A673 (cell line): Measurements from ENCODE around the gene RBM5. TPM values are rescaled to one million over a fixed set of nuclear protein-coding genes. Genes with fewer than 3 reads are reported as not detected.

Source experiments
- BruUV-seq: library from RNA; stranded (reverse); fragments of 400-500 nt; replicated peaks from 2 replicates; lab custom pipeline; 2021; lab: Mats Ljungman, UMichigan
- CTCF ChIA-PET: fragments of 300-600 bp; sonication (Branson Sonifier 250); formaldehyde crosslinking; loops from one replicate; lab custom pipeline; 2022; ENCODE audit warnings: antibody characterized with exemption; lab: Charles Lee
- POLR2A ChIA-PET: fragments of 300-600 bp; sonication (Branson Sonifier 250); formaldehyde crosslinking; loops from one replicate; lab custom pipeline; 2022; ENCODE audit warnings: antibody characterized with exemption; ENCODE audit not compliant: low non-redundant PET; lab: Charles Lee
- DNase-seq: peaks from one replicate; pipeline ENCODE4 v3.0.0-alpha.2; 2015; ENCODE audit warnings: low spot score
- H3K27ac ChIP-seq: fragments of 200-600 bp; sonication (generic); 2 replicates; pipeline ENCODE4 v1.5.1; 2016; ENCODE audit warnings: mixed run types, low read depth, mild to moderate bottlenecking, mixed read lengths, antibody characterized with exemption, low read length; ENCODE audit not compliant: poor library complexity, severe bottlenecking
- H3K27me3 ChIP-seq: fragments of 200-600 bp; sonication (generic); replicated peaks from 2 replicates; pipeline ENCODE4 v1.6.1; 2017; ENCODE audit warnings: mixed run types, low read depth, mild to moderate bottlenecking, mixed read lengths, antibody characterized with exemption, low read length; ENCODE audit not compliant: insufficient read depth, poor library complexity
- H3K36me3 ChIP-seq: fragments of 200-600 bp; sonication (generic); 2 replicates; pipeline ENCODE4 v1.6.1; 2016; ENCODE audit warnings: mixed run types, mild to moderate bottlenecking, mixed read lengths, antibody characterized with exemption, low read length; ENCODE audit not compliant: insufficient read depth, poor library complexity, severe bottlenecking
- H3K4me1 ChIP-seq: fragments of 200-600 bp; sonication (generic); 2 replicates; pipeline ENCODE4 v1.6.1; 2017; ENCODE audit warnings: mixed run types, mild to moderate bottlenecking, mixed read lengths, antibody characterized with exemption, low read length; ENCODE audit not compliant: insufficient read depth, poor library complexity, severe bottlenecking
- H3K4me3 ChIP-seq: fragments of 200-600 bp; sonication (generic); 2 replicates; pipeline ENCODE4 v1.5.1; 2016; ENCODE audit warnings: low read depth, mixed run types, mild to moderate bottlenecking, mixed read lengths, low read length; ENCODE audit not compliant: poor library complexity, severe bottlenecking
- H3K9me3 ChIP-seq: fragments of 200-600 bp; sonication (generic); 2 replicates; pipeline ENCODE4 v1.6.1; 2016; ENCODE audit warnings: mixed run types, low read depth, mild to moderate bottlenecking, mixed read lengths, antibody characterized with exemption, low read length; ENCODE audit not compliant: poor library complexity, severe bottlenecking
- EZH2 ChIP-seq: fragments of 200-600 bp; sonication (generic); IDR thresholded peaks from 2 replicates; pipeline ENCODE4 v1.6.1; 2017; ENCODE audit warnings: borderline replicate concordance, low read depth, mild to moderate bottlenecking, mixed read lengths, antibody characterized with exemption, low read length; ENCODE audit not compliant: poor library complexity, severe bottlenecking
- intact Hi-C: fragments of 100-400 bp; cut with micrococcal nuclease; formaldehyde crosslinking; loops from one replicate; pipeline ENCODE4 v1.10.0; 2022; ENCODE audit not compliant: unreplicated experiment
- total RNA-seq: library from RNA; stranded (reverse); gene quantifications from 2 replicates; pipeline ENCODE4 v1.2.3, GENCODE V29; 2021
- TF ChIP-seq, protein P1 (sequence below): fragments of 300-800, 200-600 bp; sonication (generic); conservative IDR thresholded peaks from 2 replicates; pipeline ENCODE4 v1.5.1; 2017; ENCODE audit warnings: low read depth, mild to moderate bottlenecking, antibody characterized with exemption, low read length, moderate library complexity, mixed read lengths

The RBM5 gene
- total RNA-seq, 1 experiment from 2014 or later, result 80.6 TPM

DNA sequence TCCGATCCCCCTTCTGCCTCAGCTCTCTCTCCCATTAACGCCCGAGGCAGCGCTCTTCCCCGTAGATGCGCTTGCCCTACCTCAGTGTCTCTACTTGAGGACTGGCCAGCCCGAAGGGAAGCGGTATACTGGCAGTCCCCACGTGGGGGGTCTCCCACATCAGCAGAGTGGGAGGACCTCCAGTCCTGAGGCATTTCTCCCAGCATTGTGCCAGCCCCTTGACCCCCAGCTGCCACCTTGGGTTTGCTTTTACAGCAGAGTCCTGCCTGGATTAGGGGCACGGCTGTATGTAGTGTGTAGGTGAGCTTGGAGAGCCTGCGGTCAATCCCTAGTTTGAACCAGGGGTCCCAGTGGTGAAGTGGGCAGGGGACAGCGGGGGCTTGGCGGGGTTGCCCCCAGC is 67.2 kb downstream of the RBM5 start:
- H3K4me1 ChIP-seq, result no peaks in the 10 kb centered on the region
- intact Hi-C loops, result no loop called here
- no peak overlapping the region for H3K27ac ChIP-seq
- no peak for DNase-seq
- no peaks in the 10 kb centered on the region for H3K36me3 ChIP-seq
- no peak for TF ChIP-seq EZH2
- TF ChIP-seq, protein P1, sequence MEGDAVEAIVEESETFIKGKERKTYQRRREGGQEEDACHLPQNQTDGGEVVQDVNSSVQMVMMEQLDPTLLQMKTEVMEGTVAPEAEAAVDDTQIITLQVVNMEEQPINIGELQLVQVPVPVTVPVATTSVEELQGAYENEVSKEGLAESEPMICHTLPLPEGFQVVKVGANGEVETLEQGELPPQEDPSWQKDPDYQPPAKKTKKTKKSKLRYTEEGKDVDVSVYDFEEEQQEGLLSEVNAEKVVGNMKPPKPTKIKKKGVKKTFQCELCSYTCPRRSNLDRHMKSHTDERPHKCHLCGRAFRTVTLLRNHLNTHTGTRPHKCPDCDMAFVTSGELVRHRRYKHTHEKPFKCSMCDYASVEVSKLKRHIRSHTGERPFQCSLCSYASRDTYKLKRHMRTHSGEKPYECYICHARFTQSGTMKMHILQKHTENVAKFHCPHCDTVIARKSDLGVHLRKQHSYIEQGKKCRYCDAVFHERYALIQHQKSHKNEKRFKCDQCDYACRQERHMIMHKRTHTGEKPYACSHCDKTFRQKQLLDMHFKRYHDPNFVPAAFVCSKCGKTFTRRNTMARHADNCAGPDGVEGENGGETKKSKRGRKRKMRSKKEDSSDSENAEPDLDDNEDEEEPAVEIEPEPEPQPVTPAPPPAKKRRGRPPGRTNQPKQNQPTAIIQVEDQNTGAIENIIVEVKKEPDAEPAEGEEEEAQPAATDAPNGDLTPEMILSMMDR, result no peak
- ChIA-PET POLR2A (no interaction called here), CTCF (no interaction called here)
- H3K9me3 ChIP-seq, result no peaks in the 10 kb centered on the region
- BruUV-seq, result no TSS peak
- H3K4me3 ChIP-seq, result peak overlapping the region; percentile 50
- H3K27me3 ChIP-seq, result no peaks in the 10 kb centered on the region

DNA sequence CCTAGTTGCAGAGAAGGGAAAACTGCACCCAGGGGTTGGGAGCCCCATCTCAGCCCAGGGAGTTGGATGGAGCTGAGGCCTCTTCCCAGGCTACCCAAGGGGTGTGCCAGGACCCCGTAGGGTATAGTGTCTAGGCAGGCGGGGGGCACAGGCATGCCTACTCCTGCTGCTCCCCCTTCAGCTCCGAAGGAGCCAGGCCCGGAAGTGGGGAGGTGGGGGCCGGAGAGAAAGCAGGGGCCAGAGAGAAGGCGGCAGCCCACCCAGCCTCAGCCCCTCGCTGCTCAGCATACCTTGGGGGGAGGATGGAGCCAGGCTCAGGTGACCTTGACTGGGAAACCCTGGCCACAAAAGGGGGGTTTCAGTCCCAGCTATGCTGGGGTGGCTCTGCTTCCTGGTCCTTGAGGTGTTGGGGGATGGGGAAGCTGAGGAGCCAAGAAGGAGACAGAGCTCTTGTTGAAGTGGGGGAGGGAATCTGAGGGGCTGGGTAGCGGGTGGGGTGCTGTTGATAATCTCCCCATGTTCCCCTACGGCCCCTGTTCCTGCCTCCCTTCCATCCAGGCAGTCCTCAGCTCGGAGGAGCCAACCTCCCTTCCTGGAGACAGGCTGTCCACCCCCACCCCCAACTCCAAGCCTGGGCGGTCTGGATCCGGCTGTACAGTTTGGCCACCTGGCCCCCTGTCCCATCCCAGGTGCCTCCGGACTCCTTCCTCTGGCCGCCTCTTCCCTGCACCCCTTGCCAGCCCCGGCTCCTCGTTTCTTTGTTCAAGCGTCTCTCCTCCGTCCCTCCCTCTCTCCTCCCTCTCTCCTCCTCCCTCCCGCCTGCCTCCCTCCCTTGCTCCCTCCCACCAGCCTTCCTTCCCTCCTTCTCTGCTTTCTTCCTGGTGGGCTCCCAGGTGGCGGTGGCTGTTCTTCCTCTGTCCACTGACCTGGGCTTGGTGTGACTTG is 68.1 kb downstream of the RBM5 start:
- H3K9me3 ChIP-seq, result no peaks in the 10 kb centered on the region
- H3K4me3 ChIP-seq, result peak overlapping the region; percentile 34
- H3K27me3 ChIP-seq, result no peaks in the 10 kb centered on the region
- CTCF ChIA-PET, result no interaction called here
- no peak for TF ChIP-seq EZH2
- TF ChIP-seq, protein P1, result no peak
- no peak for DNase-seq
- no TSS peak for BruUV-seq
- intact Hi-C loops, result no loop called here
- no peaks in the 10 kb centered on the region for H3K36me3 ChIP-seq
- POLR2A ChIA-PET, result no interaction called here
- H3K27ac ChIP-seq, result no peak overlapping the region
- H3K4me1 ChIP-seq, result no peaks in the 10 kb centered on the region

DNA sequence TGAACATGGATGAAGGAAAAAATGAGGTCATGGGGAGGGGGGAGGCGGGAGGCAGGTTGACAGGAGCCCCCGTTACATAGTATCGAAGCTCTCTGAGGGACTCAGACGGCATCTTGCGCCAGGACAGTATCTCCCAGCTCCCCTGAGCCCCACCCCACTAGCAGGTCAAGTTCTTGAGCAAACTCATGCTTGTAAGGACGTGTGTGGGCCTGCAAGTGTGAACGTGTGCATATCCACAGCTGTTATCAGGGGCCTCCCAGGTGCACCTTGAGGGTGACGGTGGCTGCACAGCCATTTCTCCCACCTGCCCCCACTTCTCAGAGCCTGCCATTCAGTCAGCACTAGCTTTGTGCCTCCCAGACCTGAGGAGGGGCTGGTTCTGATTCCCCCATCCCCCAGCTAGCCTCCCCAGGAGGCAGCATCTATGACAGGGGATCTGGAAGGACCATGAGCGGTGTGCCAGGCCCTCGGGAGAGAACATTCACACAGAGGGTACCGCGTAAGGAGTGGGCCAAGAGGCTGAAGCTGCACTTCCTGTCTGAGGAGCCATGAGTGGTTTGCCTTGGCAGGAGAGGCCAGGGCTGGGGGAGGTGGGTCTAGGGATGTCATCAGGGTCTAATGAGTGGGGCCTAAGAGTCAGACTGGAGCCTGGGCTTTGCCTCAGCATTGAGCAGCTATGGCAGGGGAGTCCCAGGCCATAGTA is 69.3 kb downstream of the RBM5 start:
- ChIA-PET CTCF (no interaction called here), POLR2A (no interaction called here)
- Histone ChIP-seq H3K4me3 (no peak overlapping the region), H3K27me3 (no peaks in the 10 kb centered on the region), H3K27ac (no peak overlapping the region), H3K4me1 (no peaks in the 10 kb centered on the region), H3K9me3 (no peaks in the 10 kb centered on the region), H3K36me3 (no peaks in the 10 kb centered on the region)
- TF ChIP-seq, protein P1, result no peak
- no peak for TF ChIP-seq EZH2
- intact Hi-C loops, result no loop called here
- DNase-seq, result no peak
- no TSS peak for BruUV-seq
